Stimulated activated CD8-positive, alpha-beta memory T cell treated with anti-CD3 and anti-CD28 coated beads, Interleukin-7, amount 100 ng/mL, for 24 hours (primary cell): ENCODE results near the gene CHRNA1.

Experiments used
- DNase-seq: peaks from one replicate; pipeline ENCODE4 v3.0.0-alpha.2; 2020; ENCODE audit warnings: low read depth

Gene CHRNA1

GRCh38 chr2:174760845-174761473 is 3.3 kb downstream of the CHRNA1 start:
- DNase-seq: no peak

- no peak for DNase-seq
Measured at GRCh38 chr2:174759381-174760065, 4.7 kb downstream of the CHRNA1 start.

- DNase-seq: no peak
Measured at GRCh38 chr2:174756743-174757142, 7.5 kb downstream of the CHRNA1 start.

GRCh38 chr2:174753038-174753633 is 11.1 kb downstream of the CHRNA1 start:
- DNase-seq: no peak

- no peak for DNase-seq
Measured at GRCh38 chr2:174752403-174753037, 11.8 kb downstream of the CHRNA1 start.

- no peak for DNase-seq
Measured at GRCh38 chr2:174750923-174751441, 13.3 kb downstream of the CHRNA1 start.

- DNase-seq: no peak
Measured at GRCh38 chr2:174749793-174750192, 14.5 kb downstream of the CHRNA1 start.

- peak; percentile 41 for DNase-seq
Measured at GRCh38 chr2:174748948-174749347, 15.3 kb downstream of the CHRNA1 start.

GRCh38 chr2:174745142-174745541 is 19.1 kb downstream of the CHRNA1 start:
- DNase-seq: no peak

- no peak for DNase-seq
Measured at GRCh38 chr2:174744111-174744510, 20.2 kb downstream of the CHRNA1 start.

GRCh38 chr2:174740721-174741120 is 23.6 kb downstream of the CHRNA1 start:
- no peak for DNase-seq

GRCh38 chr2:174738841-174739240 is 25.4 kb downstream of the CHRNA1 start:
- no peak for DNase-seq

- DNase-seq: no peak
Measured at GRCh38 chr2:174731546-174731945, 32.7 kb downstream of the CHRNA1 start.

GRCh38 chr2:174730698-174731018 is 33.6 kb downstream of the CHRNA1 start:
- DNase-seq: no peak

GRCh38 chr2:174729797-174730697 is 34.2 kb downstream of the CHRNA1 start:
- no peak for DNase-seq

GRCh38 chr2:174728096-174728495 is 36.2 kb downstream of the CHRNA1 start:
- DNase-seq: no peak

GRCh38 chr2:174726212-174726611 is 38.1 kb downstream of the CHRNA1 start:
- no peak for DNase-seq

GRCh38 chr2:174722942-174723592 is 41.2 kb downstream of the CHRNA1 start:
- no peak for DNase-seq

GRCh38 chr2:174719016-174719415 is 45.3 kb downstream of the CHRNA1 start:
- no peak for DNase-seq

- no peak for DNase-seq
Measured at GRCh38 chr2:174718591-174718990, 45.7 kb downstream of the CHRNA1 start.

- no peak for DNase-seq
Measured at GRCh38 chr2:174717916-174718315, 46.4 kb downstream of the CHRNA1 start.
